ENCODE measurements around the gene PTH2.
A peak's percentile ranks its signal among the peaks of the same experiment; 100 is the strongest.

The PTH2 gene

DNA sequence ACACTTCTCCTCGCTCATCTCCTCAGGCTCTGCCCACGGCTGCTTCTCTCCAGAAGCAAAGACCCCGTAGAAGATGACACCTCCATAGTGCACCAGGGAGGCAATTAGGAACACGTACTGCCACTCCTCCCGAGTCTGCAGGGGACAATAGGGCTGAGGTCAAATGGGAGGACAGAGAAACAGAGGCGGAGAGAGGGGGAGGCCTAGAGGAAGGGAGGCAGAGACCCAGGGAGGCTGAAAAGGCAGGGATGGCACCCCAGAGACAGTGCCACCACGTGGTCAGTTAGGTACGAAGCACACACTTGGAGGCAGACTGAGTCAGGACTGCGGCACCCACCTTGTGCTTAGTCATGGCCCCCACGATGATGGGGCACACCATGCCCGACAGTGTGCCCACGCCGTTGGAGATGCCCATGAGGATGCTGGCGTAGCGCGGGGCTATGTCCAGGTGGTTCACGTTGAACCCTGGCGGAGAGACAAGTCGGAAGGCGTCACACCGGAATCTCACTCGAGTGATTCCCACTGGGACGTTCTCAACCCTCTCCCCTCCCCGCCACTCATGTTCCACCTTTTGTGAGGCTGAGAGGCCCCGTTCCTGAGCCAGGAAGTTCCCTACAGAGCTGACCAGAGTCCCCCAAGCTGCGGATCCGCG is 7.6 kb upstream of the PTH2 start:
- peak; percentile 45 for DNase-seq

DNA sequence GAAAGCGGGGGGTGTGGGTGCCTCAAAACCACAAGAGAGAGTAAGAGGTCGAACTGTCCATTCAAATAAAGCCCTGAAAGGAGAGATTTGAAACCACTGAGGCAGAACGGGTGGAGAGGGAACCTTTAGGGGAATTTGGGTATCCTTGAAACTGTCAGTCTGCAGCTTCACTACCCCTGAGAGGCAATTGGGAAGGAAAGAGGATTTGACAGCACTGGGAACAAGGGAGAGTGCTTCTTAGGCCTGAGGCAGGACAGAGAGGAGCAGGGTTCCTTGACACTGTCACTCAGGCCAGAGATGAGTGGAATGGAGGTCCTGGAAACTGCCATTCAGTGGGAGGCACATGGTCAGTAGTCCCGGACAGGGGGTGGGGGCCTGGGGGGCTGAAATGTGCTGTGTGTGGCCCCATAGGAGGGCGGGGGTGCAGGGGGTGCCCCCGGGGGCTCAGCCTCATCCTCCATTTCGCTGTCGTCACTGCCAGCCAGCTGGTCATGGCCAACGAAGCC is 7.0 kb upstream of the PTH2 start:
- DNase-seq = no peak

DNA sequence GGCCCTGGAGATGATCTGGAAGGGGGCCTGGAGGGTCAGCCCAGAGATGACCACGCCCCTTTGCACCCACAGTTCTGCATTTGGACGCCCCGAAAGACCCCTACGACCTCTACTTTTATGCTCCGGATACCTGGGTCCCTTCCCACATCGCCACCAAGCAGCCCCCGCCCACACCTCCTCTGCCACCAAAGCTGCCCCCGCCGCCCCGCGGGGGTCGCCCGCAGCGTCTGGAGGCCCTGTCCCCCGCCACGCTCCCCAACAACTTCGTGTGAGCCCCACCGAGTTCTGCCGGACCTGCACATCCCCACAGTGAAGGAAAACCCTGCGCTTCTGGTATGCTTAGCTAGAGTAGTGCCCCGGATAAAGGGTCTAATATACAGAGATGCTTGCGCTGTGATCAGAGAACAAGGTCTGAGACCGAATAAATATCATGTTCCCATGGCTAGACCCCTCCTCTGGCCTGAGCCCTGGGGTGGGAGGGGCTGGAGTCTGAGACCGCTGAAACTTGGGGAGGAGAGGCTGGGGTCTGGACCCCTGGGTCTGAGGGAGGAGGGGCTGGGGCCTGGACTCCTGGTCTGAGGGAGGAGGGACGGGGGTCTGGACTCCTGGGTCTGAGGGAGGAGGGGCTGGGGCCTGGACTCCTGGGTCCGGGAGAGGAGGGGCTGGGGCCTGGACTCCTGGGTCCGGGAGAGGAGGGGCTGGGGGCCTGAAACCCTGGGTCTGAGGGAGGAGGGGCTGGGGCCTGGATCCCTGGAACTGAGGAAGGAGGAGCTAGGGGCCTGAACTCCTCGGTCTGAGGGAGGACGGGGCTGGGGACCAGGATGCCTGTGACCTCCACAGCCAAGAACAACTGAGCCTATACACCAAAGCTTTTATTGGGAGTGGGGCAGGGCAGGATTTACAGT is 5.6 kb upstream of the PTH2 start:
- DNase-seq = no peak

DNA sequence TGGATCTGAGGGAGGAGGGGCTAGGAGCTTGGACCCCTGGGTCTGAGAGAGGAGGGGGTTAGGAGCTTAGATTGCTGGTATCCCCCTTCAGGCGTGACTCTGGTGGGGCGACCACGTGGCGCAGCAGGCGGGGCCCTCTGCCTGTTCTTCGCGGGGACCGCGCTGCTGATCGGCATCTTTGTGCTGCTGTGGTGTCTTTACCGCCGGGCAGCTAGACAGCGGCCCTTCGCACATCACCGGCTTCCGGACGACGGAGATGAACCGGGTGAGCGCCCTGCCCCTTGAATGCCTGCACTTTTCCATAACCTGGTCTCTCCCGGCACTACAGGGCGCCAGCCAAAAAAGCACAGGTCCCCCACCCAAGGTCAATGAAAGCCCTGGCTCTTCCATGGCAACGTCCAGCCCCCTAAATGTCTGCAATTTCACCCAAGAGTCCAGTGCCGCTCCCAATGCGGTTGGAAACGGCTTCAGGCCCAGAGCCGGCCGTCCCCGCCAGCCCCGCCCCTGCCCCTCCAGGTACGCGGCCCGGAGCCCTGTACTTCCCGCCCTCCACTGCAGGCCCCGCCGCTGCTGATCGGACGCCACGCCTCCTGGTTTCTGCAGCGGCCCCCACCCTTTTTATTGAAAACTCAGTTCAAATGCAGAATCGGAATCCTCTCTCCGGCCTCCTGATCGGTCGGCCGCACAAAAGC is 4.8 kb upstream of the PTH2 start:
- DNase-seq = peak; percentile 25

DNA sequence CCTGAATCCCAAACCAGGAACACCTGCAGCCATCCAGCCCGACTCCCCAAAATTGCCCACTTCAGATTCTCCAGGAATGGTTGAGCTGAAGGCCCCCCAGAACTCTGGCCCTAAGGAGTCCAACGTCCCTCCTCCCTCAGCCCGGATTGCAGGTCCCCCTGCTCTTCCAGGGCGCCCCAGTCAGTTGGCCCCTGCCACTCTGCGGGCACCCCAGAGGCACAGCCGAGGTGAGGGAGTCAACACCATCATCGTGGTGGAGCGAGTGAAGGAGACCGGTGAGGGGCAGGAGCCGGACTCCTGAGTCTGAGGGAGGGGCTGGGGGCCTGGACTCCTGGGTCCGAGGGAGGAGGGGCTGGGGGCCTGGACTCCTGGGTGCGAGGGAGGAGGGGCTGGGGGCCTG is 4.1 kb upstream of the PTH2 start:
- no peak for DNase-seq

DNA sequence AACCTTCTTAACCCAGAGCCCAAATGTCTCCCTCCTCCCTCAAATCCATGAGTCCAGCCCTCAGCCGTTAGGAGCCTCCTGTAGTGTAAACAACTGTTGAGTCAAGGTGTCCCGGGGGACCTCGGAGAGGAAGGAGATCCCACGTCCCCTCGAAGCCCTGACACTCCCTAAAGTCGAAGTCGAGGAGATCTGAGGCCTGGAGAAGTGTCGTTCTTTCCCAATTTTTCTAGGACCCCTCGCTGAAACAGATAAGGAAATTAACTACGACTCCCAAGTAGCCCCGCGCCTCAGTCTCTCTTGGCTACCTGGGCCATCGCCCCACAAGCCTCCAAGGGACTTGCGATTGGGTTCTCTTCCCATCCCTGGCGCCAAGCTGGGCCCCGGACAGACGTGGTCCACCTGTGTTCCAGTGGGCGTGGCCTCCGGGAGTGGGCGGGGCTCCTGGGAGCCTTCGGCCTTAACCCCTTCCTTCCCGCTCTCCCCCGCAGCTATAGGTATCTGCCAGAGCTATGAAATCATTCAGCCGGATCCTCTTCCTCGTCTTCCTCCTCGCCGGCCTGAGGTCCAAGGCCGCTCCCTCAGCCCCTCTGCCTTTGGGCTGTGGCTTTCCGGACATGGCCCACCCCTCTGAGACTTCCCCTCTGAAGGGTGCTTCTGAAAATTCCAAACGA is 2.8 kb upstream of the PTH2 start:
- peak; percentile 79 for DNase-seq

DNA sequence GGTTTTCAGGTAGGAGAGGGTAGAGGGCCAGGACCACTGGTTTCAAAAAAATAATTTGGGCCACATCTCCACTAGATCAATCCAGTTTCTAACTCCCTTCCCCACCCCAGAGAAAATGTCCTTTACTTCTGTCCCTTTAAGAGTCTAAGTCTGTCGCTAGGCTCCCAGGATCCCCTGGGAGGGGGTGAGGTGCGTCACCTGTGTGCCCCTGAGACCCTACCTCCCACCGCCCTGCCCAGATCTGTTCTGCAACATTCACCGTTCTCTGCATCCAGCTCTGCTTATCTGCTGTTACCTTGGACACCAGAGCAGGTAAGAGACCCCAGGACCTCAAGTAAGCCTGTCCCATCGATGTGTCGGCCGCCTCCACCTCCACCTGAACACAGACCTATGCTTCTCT is 1.9 kb upstream of the PTH2 start, which contains the start of gene GFY:
Gene GFY, plus strand, starts transcription at position 211 of the 400 bp plus-strand sequence. CDS start 1,043 bp downstream, outside the sequence.
- no peak for DNase-seq

DNA sequence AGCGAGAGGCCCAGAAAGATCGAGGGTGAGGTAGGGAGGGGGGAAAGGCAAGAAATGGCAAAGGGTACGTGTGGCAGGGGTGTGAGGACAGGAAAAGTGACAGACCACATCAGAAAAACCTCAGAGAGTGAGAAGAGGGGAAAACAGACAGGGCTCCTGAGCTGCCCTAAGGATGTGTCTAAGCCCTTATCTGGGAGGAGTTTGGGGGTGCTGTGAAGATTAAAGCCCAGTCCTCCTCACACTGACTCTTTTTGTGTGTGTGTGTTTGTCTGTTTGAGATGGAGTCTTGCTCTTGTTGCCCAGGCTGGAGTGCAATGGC is 703 bp upstream of the PTH2 start:
- DNase-seq = no peak

DNA sequence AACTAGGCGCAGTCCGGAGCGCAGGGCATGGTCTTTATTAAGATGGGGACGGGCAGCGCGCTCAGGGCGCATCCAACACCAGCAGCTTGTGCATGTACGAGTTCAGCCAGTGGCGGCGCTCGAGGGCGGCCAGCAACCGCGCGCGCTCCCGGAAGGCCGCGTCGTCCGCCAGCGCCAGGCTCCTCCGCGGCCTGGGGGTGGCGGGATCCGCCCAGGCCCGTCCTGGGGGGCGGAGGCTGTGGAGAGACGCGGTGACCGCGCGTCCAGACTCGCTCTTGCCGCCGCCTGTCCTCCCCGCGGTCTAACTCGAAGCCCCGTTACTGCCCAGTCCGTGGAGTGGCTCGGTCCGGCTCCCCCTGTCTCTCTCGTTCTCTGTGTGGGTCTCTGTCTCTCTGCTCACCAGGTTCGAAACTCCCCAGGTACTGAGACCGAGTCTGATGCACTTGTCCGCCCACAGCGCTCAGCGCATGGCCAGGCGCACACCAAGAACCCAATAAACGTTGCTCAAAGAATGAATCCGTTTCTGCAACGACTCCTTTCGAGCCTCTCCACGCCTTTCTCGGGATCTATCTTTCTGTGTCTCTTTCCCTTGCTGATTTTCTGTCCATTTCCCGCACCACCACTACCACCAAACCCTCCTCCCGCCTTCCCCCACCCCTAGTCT is 702 bp downstream of the PTH2 start:
- peak; percentile 77 for DNase-seq

DNA sequence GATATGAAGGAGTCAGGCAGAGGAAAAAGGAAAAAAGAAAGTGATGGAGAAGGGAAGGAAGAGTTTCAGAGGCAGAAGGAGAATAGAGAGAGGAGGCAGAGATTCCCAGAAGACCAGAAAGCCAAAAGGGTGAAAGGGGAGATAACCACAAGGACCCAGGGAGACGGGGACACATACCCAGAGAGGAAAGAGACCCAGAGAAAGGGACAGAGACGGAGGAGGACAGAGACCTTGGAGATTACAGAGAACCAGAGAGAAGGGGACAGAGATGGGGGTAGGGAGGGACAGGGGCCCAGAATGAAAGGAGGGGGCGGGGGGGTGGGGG is 1.4 kb downstream of the PTH2 start:
- no peak for DNase-seq

DNA sequence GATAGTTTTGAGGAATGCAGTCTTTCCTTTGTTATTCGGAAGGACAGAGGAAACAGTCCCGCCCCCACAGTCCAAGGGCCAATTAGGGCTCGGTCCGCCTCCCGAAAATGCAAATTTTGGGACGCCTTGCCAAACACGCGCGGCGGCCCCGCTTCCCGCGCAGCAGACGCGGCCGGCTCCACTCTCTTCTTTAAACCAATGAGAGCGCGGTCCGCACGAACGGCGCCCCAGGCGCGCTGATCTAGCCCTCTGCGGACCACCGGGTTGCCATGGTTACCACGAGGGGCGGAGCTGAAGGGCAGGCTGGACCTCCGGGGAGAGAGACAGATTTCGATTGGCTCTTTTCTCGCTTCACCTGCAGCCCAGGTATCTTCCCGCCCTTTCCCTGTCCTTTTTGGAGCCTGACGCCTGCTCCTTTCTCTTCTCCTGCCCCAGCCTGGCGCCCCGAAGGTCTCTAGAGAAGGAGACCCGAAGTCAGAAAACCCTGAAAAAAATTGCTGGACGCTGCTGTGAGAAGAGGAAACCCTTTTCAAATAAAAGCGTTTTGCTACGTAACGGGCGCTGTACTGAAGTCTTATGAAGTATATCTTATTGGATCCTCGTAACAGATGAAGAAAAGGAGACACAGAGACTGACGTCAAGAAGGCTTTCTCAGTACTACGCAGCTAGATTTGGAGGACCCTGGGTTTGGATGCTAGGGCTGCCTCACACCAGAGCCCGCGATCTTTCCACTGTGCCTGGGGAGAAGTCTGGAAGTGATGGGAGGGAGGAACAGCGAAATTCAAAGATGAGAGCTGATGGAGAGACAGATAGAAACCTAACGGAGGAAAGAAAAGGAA is 2.0 kb downstream of the PTH2 start:
- DNase-seq = peak; percentile 95

DNA sequence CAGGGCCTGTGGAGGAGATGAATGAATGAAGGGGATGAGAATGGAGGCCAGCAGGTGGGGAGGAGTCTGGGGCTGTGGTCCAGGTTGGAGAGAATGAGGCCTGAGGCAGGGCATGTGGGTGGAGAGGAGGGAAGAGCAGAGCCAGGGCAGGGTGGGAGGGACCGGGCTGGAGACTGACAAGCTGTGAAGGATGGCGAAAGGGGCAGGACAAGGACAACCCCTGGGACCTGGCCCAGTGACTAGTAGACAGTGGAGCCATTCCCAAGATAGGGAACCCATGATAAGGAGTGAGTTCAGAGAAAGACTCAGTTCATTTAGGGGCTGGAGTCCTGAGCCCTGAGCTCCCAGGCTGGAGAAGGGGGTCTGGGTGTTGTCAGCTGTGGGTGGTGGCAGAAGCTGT is 3.0 kb downstream of the PTH2 start:
- no peak for DNase-seq

DNA sequence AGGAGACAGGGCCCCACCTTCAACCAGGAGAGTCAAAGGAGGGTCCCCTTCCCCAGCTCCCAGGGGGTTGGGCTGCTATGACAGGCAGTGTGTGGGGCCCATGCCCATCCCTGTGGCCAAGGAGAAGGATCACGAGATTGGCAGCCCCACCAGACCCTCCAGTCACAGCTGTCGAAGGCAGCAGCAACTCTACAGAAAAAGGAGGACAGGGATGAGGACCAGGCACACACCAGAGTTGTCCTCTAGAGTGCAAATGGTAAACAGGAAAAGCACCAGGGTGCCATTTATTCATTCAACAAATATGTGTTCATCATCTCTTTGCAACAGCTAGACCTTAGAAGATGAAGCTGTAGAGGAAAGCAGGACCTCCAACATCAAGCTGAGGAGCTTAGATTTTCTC is 4.1 kb downstream of the PTH2 start:
- no peak for DNase-seq

DNA sequence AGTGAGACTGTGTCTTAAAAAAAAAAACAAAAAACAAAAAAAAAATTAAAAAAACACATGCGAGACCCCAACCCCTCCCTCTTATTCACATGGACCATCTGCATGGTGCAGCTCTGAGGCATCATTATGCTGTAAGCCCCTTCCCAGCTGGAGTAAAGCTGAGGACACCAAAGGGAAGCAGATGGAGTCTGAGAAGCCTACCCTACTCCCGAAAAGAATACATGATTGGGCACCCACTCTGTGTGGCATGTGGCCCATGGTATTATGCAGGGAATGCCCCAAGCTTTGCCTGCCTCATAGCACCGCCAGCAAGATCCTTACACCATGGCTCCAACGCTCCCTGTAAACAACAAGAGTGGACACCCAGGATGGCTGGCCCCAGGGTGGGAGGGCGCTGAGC is 4.7 kb downstream of the PTH2 start:
- DNase-seq = peak; percentile 58

DNA sequence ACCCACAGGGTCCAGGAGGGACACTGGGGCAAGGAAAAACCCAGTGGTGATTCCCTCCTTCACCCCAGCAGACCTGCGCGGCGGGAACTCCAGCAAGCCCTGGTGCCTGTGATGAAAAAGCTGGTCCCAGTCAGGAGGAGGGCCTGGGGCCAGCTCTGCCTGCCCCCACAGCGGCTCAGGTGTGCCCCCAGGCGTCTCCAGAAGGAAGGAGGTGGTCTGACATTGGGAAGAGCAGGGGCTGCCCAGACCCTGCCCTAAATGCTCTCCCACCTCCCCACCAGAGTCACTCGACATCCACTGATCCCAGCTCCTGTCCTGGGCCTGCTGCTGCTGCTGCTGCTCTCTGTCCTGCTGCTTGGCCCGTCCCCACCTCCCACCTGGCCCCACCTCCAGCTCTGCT is 6.2 kb downstream of the PTH2 start:
- no peak for DNase-seq

DNA sequence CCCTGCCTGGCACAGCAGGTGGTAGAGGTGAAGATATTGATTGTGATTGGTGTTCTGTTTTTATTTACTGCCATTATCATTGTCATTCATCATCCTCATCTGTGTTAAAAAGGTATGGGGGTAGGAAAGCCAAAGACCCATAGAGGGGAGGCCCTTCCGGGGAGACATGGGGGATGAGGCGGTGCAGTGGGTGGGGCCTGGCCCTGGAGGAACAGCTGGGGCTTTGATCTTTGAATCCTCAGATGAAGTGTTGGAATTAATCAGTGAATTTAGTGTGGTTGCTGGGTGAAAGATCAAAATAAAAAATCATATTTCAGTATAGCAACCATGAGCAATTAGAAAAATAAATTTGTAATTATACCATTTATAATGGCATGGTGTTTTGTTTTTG is 7.4 kb downstream of the PTH2 start:
- DNase-seq = peak; percentile 52

DNA sequence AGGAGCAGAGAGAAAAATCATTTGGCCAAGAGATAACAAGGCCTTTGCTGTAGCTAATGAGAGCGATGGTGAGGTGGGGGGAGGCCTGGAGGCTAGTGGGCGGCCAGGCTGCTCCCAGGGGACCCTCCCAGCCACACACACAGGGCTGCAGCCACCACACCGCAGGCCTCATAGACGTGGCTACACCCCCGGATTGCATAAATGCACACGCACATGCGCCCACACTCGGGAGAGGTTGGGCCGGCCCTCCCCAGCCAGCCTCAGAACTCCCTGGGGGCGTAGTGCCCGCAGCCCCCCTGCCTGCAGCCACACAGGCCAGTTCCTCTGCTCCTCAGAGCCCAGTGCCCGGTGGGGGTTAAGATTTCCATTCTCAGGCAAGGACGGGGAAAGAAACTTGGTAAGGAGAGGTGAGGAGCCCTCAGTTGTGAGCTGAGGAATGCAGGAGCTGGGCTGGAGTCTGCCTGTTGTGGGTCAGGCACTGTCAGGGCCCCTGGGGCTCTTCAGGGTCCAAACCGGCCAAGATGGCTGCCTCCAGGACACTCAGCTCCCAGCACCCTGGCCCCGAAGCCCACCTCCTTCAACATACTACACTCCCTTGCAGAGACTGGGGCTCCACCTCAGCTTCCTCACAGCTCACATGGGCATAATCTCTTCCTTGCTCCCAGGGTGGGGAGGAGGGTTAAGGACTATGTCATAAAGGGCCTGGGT is 8.0 kb downstream of the PTH2 start:
- peak; percentile 43 for DNase-seq

DNA sequence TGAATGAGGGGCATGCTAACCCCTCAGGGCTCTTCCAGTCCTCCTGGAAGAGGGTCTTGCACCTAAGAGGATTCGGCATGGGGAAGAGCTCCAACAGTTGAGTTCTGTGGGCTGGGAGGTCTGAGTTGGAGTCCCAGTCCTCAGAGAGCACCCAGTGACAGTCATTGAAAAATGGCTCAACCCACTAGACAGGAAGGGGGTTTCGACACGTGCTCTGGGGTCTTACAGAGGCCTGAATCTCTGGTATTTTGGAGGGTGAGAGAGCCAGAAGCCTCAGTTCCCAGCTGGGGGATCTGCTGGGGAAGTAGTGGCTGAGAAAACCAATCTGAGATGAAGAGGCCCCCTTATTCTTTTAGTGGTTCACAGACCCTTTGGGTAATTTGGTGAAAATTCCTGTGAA is 9.0 kb downstream of the PTH2 start:
- DNase-seq = no peak

DNA sequence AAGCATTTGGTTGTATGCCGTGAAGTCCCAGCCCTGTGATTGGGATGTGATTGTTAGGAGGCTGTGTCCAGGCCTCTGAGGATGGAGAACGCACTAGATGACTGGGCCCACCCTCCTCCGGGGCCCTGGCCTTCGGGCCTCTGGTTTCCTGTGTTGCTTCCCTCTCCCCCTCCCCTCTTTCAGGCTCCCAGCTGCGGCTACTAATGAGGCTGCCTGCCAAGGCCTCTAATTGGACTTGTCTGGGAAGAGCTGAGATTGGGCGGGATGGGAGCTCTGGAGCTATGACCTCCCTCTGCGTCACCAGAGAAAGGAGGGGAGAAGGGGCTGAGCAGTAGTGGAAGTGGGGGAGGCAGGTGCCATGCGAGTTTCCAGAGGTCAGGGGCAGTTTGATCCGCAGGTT is 9.9 kb downstream of the PTH2 start:
- DNase-seq = peak; percentile 96

DNA sequence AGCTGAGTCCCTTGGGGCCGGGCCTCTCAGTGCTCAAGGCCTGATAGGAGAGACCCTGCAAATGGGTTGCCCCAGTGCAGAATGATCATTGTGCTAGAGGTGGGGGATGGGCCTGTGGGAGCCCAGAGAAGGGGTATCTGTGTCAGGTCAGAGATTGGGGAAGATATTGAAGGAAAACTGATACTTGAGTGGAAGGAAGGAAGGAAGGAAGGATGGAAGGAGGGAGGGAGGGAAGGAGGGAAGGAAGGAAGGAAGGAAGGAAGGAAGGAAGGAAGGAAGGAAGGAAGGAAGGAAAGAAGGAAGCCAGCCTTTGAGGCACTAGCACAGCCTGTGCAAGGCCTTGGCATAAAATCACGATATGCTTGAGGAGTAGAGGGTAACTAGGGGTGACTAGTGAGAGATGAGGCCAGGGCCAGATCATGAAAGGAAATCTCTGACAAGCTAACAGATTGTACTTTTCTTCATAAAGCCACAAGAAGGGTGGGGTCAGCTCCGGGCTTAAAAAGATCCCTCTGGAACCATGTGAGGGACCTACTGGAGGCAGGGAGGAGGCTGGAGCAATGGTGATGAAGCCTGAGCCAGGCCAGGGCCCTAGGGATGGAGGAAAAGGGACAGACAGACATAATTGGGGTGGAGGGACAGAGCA is 11.4 kb downstream of the PTH2 start:
- DNase-seq = no peak

All from NCI-H82 (cell line).